CD4-positive, alpha-beta T cell treated with Interleukin-12 subunit alpha and Interleukin-12 subunit beta, for 1 hour (primary cell): ENCODE data around the gene KCTD1.

ENCODE experiments used
- DNase-seq: peaks from one replicate; pipeline ENCODE4 v3.0.0-alpha.2; 2020

KCTD1 gene

DNA sequence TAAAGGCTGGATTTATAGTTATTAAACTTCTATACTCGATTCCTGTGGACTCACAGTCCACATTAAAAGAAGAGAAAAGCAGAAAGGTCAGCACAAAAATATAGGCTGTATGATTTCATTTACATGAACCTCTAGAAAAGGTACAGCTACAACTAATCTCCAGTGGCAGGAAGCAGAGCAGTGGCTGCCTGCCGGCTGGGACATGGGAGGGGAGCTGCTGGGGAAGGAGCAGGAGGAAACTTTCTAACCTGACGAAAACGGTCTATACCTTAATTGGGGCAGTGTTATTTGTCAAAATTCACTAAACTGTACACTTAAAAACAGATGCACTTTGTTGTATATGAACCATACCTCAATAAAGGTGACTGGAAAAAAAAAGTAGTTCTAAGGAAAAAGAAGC, 26.7 kb downstream of the KCTD1 start:
- DNase-seq = no peak

DNA sequence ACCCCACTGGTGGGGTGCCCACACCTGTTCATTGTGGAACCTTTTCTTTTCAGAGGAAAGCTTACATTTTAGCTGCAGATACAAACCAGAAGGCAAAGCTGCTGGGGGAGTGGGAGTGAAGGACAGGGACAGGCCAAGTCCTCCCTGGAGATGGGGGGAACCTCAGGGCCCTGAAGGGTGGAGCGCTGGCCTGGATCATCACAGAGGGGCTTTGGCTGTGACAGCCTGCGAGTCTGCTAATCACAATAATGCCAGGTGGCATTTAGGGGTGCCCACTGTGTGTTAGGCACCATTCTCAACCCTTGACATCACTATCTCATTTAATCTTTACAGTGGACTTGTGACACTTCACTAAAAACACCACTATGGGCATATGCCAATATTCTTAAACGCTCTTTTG, 27.4 kb downstream of the KCTD1 start:
- DNase-seq = no peak

DNA sequence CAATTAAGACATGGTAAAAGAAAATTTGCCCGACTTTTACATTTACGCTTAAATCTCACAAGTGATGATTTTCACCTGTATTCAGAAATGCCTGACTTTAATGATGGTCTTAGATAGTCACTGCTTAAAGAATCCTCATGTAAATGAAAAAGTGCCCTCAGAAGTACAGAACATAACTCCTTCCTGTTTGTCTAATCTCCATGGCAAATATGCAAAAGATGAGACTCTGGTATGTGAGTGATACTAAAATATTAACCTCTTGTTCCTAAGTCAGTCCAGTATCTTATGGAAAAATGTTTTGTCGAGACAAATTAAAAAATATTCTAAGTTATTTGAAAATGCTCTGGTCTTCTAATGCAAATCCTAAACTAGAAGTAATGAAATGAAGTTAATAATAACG, 29.2 kb downstream of the KCTD1 start:
- DNase-seq = no peak

DNA sequence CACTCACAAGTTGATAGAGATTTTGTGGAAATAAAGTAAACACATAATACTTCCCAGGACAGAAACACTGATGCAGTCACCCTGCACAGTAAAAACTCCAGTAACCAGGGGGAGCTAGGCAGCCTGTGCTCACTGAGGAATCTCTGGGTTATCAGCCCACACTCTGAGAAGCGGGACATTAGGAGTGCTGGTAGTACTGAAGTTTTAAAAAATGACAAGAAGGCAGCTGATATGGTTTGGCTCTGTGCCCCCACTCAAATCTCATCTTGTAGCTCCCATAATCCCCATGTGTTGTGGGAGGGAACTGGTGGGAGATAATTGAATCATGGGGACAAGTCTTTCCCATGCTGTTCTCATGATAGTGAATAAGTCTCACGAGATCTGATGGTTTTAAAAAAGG, 31.4 kb downstream of the KCTD1 start:
- no peak for DNase-seq

DNA sequence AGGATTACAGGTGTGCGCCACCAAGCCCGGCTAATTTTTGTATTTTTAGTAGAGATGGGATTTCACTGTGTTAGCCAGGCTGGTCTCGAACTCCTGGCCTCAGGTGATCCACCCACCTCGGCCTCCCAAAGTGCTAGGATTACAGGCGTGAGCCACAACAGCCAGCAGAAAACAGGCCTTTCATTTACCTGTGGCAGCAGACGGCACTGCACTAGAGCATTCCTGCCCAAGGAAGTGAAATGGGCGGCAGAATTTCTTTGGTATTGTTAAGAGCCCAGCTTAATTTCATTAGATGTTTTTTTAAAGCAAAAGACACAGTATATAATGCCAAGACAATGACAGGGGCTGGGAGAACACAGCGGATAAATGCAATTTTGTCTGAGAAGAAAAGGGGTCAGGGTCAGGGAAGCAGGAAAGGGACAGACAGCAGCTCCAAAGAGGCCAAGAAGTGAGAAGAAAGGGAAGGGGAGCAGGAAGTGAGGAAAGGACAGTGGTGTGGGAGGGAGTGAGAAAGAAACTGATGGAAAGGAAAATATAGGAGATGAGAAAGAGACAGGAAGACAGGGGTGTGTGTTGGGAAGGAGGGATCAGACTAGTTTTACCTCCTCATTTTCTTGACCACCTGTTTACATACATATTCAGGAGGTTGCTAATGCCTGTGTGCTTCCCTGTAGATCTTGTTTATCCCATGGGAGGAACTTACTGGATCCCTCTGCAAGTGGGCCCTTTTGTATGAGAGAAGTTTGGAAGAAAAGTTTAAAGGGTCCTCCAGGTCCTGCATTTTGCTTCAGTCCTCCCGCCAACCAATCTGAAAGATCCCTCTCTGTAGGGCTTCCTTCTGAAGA, 32.5 kb downstream of the KCTD1 start:
- DNase-seq = no peak

DNA sequence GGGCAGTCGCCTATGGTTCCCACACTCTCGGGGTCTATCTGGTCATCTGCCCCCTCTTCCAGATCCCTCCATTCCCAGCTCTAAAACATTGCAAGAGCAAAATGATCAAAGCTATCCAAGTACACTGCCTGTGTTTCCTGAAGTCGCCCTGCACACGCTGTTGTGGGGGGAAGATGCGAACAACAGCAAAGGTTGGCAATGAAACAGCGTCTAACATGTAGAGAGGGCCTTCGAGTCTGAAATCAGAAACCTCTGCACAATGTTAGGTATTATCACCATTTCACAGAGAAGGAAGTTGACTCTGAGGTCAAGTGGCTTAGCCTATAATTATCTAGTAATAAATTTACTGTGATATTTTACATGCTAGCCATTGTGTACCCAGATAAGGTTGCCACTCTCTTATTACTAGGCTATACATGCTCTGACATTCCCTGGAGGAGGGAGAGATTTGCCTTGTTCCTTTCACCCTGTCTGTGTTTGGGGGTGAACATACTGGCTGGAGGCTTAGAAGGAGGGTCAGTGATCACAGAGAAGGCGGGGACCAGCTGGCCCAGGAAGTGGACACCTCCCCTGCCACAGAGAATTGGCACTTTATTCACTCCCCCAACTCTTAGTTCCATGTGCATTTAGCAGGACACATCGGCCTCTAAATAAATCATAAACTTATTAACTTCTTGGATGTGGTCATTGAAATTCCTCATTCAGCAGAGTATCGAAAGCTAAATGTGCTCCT, 36.8 kb downstream of the KCTD1 start:
- no peak for DNase-seq

DNA sequence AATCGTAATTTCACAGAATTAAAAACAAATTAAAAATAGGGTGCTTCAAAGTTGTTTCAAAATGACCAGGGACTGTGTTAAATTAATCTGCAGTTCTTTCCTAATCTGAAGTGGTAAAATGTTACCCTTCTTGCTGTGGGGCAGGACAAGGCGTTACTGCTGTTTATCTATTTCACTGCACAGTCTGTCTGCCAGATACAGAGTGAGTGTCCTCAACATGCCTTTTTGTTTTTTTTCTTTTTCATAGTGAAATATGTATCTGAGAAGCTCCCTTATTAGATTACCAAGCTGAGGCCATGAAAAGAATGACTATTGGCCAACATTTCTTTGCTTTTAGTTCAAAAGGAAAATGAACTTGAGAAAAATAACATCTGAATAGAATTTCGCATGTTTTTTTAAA, 38.0 kb downstream of the KCTD1 start:
- no peak for DNase-seq

DNA sequence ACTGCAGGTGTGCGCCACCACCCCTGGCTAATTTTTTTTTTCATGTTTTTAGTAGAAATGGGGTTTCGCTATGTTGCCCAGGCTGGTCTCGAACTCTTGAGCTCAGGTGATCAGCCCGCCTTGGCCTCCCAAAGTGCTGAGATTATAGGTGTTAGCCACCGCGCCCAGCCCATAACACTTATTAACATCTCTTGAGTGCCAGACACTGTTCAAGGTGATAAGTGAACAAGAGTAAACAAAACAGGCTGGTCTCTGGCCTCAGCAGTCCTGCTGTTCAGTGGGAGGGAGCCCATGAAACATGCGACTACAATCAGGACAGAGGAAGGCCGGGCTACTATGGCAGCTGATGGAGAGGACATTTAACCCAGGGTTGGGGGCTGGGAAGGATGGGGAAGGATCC, 42.3 kb downstream of the KCTD1 start:
- DNase-seq = no peak

DNA sequence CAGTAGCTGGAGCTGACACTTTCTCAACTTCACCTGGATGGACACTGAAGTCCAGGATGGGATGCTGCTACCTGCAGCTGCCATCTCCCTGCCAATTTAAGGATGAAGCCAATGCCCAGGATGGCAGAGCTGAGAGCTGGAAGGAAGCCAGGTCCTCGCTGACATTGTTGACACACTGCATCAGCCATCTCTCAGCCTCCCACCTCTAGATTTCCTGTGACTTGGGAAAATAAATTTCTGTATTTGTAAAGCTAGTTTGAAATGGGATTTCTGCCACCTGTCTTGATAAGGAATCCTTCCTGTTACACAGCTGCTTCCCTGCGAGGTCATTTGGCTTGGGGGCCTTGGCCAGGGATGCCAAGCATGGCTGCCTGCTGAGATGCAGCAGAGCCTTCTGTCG, 43.5 kb downstream of the KCTD1 start:
- no peak for DNase-seq

DNA sequence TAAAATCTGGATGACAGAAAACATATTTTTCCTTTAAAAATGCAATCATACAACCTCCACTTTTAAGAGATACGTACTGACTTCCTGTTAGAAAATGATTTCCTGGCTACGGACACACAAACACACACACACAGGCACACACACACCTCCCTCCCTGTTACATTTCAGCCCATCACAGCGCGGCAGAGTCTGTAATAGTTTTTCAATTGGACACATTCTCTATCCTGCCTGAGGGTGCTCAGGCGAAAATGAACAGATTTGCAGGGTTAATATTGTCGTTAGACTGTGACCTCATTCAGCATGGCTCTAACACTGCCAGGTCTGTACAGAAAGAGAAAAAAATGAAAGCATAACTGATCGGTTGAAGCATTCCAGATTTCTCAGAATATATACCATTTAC, 45.0 kb downstream of the KCTD1 start:
- DNase-seq = no peak

DNA sequence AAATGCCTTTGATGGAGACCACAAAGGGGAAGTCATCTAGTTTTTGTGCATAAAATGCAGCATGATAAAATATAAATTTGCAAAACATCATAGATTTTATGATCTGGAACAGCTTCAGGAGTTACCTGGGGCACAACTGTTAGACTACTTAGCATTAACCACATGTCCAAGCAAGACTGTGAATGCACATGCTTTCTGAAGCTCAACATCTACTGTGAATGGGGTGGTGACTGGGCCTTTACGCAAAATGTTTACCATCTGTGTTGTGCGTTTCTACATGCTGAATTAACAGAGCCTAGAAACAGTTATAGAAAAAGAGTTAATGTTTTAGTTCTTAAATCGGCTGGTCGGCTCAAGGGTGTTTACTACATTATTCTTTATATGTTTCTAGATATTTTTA, 45.5 kb downstream of the KCTD1 start:
- no peak for DNase-seq

DNA sequence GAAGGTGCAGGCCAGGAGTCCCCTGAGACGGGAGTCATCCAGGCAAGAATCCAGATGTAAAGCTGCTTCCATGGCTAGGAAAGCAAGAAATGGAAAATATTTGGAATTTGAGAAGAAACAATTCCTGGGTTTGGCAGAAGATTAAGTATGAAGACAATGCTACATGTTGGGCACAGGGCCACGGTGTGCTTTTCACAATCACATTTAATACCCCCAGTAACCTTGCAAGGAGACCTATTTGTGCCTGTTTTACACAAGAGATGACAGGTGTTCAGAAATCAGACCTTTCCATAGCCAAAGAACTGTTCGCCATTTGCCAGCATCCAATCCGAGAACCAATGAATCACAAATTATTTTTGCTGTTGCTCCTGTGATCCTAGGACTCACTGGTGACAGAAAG, 50.5 kb downstream of the KCTD1 start:
- DNase-seq = no peak

DNA sequence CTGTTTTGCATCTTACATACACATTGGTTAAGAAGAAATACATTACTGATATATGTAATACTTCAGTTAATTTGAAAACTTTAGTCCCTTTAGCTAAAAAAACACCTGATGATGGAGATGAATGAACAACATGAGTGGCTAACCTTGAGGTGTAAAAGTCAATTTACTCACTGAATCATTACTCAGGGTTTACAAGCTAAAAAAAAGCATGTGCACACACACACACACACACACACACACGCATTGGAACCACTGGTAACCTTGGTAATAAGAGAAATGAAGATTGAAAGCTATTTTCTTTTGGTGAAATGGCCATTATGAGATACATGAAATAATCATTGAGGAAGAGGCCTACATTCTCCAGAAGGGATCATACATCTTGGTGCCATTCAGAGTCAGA, 51.8 kb downstream of the KCTD1 start:
- no peak for DNase-seq

DNA sequence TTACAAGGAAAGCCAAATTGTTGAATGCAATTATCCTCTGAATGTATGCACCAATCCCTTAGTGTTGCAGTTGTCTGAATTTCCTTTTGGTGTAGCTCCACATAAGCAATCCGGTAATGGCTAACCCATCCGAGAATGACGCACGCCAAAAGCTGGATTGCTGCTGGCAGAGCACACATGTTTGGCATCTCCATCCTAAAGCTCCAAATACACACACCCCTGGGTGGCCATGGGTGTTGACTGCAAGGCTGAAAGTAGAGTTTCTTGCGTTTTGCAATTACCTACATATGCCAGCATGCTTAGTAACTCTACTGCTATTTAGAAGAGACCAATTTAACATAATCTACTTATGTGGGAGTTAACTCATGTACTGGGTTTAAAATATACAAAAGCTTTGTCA, 53.1 kb downstream of the KCTD1 start:
- no peak for DNase-seq

DNA sequence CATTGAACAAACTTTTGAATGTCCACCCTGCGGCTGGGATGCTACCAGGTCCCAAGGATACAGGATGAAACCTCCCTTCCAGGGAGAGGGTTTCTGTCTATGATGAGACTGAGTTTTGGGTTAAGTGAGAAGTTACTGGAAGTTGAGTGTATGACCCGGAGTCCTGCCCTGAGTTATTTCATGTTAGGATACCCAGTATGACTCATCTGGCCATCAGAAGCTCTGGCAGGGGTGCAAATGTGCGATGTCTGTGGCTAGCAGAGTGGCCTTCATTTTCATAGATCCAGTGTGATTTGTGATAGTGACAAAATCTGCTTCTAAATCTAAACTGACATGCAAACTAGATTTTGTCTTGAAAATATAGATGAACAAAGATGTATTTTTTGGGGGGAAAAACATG, 55.3 kb downstream of the KCTD1 start:
- no peak for DNase-seq

DNA sequence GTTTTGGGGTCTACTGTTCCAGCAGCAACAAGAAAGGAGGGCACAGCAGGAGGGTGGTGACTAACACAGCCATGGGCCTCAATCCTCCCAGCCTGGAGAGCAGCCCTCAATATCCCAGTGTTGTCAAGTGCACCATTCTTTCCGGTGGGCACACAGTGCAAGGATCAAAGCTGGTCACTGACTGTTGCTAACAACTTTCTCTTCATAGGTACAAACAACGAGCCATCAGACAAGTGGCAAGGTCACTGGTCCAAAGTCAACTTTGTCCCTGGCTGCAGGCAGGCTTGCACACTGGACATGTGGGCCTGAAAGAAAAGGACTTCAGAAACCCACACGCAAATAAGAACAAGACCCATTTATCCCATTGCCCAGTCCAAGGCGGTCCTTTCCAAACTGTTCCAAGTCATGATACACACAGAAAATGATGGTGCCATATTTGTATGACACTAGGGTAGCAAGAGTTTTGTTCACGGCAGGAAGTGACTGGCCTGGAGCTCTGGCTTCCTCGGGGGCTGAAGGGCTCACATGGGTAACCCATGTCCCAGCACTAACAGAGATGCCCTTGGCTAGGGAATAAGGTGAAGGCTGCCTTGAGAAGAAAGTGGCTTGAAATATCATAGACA, 57.0 kb downstream of the KCTD1 start:
- DNase-seq = no peak

DNA sequence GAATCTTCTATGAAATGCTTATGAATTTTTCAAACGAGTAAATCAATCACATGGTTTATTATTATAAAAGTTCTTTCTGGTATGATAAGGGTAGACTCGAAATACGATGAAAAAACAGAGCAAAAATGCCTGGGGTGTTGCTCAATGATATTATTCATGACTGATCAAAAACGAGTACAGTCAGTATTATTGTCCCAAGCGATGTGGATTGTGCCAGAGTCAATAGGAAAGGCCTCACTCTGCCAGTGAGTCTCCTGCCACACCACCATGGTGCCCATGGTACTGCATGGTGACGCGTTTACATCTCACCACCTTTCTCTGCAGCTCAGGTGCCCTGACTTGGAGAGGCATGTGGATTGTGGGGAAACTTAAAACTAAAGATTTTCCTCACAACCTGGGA, 58.5 kb downstream of the KCTD1 start:
- no peak for DNase-seq

DNA sequence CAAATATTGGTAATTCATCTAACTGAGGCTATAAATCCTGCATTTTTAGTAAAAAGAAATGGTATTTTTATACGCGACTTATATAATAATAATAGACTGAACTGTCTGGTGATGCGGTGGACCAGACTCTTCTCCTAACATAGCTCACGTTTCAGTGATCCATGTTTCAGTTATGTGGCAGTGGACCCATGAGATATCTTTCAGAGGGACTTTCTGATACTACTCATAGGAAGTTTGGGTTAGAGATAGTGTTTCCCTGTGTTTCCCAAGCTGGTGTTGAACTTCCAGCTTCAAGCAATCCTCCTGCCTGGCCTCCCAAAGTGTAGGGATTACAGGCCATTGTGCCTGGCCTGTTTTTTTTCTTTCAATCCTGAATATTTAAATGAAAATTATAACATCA, 59.2 kb downstream of the KCTD1 start:
- DNase-seq = no peak

DNA sequence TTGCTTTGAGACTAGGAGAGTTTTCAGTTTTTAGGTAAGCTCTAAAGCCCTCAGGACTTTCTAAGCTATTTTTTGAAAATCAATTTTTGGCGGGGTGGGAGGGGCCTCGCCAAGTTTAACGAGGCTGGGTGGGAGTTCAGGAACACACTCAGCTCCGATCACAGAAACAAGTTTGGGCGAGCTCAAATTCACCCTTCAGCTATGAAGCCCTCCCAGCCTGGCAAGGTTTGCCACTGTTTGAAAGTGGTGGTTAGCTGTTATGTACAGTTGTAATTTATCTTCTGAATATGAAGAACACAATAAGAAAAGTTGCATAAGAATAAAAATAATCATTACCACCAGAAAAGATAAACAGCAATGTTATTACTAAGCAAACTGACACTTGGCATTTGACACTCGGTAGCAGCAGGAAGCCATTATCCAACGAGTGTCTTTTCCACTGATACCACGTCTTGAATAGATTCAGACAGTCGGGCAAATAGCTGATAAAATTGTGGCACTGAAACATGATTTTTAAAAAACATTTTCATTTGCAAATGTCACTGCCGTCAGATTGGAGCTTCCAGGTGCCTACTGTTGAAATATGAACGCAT, 59.8 kb downstream of the KCTD1 start:
- DNase-seq = no peak

DNA sequence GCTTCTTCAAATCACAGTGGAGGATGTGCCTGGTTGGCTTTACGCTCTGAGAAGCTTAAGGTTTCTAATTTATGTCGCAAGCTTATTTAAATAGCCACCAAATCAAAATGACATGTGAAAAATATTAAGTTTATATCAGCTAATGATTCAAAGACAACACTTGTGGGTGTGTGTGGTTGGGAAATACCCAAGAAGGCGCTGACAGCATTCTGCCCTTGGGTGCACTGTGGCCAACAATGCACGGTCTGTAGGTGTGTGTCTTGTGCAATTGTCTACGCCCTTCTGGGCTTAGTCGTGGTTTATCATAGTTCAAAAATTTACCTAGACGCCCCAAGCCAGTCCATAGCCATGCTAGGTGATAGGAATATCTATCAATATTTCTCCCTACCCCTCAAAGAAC, 60.9 kb downstream of the KCTD1 start:
- no peak for DNase-seq

DNA sequence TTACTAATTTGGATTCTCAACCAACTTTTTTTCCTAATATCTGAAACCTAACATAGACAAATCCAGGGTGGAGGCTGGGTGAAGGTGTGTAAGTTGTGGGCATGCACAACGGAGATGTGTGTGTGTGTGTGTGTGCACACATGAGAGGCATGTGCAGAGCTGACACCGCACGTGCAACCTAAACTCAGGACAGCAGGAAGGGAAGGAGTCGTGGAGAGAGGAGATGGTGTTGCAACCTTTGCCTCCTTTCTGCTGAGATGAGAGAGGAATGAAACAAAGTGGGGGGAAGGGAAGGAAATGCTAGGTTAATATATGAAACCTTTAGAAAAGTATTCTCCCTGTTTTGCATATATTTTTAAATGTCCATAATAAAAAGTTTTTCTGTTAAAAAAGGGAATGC, 64.7 kb downstream of the KCTD1 start:
- DNase-seq = no peak

DNA sequence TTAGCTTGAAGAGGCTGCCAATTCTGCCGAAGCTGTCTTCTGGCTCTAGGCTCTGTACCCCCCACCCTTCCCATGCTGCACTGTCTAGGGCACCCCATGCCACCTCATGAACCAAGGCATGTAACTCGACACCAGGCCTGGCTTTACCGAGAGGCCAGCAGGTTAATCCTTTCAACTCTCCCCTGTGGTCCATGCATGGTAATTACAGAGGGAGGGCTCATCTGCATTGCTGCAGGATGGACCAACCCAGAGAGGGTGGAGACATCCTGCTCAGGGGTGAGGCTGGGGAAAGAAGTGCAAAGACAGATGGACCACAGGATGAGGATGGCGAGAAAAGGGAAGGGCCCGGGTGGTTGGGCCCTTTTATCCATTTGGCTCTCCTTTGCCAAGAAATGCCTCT, 65.8 kb downstream of the KCTD1 start:
- no peak for DNase-seq

DNA sequence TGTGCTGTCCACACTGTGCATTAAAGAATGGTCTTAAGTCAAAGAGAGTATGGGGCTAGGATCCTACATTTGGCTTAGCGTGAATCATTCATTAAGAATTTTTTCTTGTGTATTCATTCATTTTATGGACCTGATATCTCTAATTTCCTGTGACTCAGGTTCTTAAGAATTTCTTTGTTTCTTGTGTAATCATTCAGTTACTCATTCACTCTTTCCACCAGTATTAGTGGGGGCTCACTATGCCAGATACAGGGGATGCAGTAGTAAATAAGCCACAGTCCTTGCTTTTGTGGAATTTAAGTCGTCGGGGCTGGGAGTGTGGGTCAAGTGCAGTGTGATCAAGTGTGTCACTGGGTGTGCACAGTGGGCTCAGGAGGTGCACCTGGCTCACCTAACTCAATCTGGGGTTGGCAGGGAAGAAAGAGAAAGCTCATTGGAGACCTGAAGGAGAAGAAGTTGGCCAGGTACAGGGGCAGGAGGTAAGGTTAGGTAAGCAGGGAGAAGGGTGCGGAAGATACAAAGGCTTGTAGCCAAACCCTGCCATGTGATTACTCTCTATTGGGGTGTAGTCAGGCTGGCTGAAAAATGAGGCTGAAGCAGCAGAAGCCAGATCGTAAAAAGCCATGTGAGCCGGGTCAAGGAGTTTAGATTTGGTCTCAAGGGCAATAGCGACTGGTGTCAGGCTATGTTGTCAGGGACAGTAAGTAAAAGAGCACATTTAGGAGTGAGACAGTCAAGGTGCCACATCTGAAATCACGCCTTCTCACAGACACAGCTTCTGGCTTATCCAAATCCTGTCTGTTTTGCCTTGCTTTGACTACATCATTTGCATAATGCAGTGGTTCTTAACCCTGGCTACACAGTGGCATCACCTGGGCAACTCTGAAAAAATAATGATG, 67.2 kb downstream of the KCTD1 start:
- DNase-seq = no peak
